Measurements from ENCODE around the gene CMC4.

Gene CMC4

DNA sequence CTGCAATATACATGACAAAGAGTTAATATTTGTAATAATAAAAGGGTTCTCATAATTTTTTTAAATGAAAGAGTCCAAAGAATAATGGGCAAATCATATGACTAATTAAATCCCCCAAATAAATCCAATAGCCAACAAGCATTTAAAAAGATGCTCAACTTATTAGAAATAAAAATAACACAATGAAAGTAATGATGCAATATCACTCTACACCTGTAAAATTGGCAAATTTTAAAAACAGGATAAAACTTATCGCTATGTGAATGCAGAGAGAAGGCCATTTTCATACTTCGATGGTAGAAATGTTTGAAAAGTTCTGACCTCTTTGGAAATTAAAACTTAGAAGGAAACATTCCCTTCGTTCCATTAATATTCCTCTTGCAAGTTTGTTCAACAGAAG lies 50.3 kb downstream of the CMC4 start:
- DNase-seq: no peak
- intact Hi-C loops (cut with DNase I): no loop called here

All from head of caudate nucleus (tissue), 42 donors.